Activated CD4-positive, CD25-positive, alpha-beta regulatory T cell treated with anti-CD3 and anti-CD28 coated beads, Interleukin-2, amount 50 U/mL, for 16 hours (primary cell): ENCODE data around the gene VAPA.

Experiments used
- DNase-seq: peaks from one replicate; pipeline ENCODE4 v3.0.0-alpha.2; 2020; ENCODE audit warnings: low read depth, low spot score

VAPA gene

DNA sequence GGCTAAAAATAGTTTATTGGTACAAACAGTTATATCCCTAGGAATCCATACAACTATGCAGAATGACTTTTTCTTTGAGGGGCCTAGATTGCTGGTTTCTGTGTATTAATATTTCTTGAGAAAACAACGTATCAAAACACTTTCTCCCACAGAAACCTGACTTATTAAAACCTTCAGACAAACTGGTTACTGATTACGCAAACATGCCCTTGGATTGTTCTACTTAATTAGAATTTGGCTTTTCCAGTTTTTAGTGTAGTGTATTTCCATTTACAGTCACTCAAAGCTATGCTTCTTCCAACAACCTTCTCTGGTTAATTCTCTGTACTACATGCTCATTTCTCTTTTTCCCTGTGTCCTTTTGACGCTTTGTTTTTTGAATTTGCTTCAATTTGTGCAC is 20.0 kb downstream of the VAPA start:
- no peak for DNase-seq

- DNase-seq = no peak
Measured at GRCh38 chr18:9934274-9934673, 20.5 kb downstream of the VAPA start.

GRCh38 chr18:9941103-9941502 is 27.3 kb downstream of the VAPA start:
- no peak for DNase-seq

GRCh38 chr18:9941660-9942059 is 27.8 kb downstream of the VAPA start:
- no peak for DNase-seq

DNA sequence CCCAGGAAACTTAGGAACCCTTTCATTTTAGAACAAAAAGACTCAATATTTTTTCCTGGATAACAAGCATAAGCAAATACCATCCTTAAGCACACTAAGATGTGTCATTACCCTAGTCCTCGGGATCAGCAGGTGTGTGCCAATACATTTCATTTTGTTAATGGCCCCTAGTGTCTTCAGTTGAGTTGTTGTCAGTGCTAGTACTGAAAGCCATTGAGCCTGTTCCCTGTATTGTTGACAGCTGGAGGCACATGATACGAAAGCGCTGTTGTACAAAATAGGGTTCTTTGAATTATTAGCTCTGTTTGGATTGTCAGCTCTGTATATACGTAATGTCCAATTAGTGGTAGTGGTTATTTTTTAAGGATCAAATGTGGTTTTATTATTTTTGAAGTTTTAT is 29.5 kb downstream of the VAPA start:
- no peak for DNase-seq

- no peak for DNase-seq
Measured at GRCh38 chr18:9944805-9945204, 31.0 kb downstream of the VAPA start.

DNA sequence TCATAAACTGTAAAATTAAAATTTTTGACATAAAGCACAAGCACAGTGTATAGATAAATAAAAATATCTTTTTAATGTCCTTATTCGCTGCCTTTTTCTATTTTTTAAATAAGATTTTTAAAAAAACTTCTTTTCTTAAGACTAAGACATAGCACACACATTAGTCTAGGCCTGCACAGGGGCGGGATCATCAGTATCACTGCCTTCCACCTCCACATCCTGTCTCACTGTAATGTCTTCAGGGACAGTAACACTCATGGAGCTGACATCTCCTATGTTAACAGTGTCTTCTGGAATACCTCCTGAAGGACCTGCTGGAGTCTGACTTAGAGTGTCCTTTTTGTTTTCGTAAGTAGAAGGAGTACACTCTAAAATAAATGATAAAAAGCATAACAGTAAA is 33.0 kb downstream of the VAPA start:
- no peak for DNase-seq

DNA sequence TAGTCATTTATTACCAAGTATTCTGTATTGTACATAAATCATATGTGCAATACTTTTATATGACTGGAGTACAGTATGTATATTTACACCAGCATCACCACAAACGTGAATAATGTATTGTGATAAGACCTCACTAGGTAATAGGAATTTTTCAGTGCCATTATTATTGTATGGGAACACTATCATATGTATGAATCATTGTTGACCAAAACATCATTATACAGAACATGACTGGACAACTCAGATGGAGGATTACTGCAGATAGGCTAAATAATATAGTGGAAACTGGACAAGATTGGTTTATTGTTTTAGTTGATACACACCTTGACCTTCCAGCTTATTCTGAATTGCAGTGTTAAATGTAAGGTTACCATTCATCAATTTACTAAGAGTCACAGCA is 33.4 kb downstream of the VAPA start:
- DNase-seq = no peak

- no peak for DNase-seq
Measured at GRCh38 chr18:9949315-9949714, 35.5 kb downstream of the VAPA start.

DNA sequence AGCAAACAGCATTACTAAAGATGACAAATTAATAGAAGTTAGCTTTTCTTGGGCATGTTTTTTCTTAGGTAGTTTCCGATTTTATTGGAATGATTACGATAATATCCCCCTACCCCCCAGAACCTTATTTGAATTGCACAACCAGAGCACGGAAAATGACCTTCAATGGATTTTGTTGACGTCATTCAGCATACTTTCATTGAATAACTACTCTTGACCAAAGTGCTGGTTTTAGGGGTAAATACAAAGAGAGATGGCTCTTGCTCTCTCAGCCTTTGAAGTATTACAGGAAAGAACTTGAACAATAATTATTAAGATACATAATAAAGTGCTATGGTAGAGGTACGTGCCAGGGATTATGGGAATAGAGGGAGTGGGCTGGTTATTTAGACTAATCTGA is 36.0 kb downstream of the VAPA start:
- no peak for DNase-seq

DNA sequence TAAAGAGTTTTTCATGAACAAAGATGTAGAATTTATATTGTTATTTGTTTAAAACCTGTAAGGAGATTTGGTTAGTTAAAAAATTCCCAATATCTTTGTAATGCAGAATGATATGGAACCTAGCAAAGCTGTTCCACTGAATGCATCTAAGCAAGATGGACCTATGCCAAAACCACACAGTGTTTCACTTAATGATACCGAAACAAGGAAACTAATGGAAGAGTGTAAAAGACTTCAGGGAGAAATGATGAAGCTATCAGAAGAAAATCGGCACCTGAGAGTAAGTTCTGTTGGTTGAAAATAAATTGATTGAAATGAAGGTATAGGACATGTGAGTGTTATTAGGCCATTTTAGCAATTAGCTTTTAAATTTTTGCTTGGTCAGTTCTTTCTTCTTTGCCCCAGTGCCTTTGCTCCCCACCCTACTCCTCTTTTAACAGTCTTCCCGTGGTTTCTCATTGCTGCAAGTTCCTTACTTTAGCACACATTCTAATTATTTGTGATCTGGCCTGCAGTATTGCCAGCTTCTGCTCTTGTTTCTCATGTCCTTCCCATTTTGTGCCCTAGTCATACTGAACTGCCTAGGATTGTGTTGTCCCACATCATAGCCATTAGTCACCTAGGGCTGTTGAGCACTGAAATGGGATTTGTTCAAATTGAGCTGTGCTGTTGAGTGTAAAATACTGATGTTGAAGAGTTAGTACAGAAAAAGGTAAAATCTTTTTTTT is 36.6 kb downstream of the VAPA start:
- DNase-seq = no peak

GRCh38 chr18:9951022-9951859 is 37.4 kb downstream of the VAPA start:
- no peak for DNase-seq

GRCh38 chr18:9952633-9953416 is 39.0 kb downstream of the VAPA start:
- no peak for DNase-seq

DNA sequence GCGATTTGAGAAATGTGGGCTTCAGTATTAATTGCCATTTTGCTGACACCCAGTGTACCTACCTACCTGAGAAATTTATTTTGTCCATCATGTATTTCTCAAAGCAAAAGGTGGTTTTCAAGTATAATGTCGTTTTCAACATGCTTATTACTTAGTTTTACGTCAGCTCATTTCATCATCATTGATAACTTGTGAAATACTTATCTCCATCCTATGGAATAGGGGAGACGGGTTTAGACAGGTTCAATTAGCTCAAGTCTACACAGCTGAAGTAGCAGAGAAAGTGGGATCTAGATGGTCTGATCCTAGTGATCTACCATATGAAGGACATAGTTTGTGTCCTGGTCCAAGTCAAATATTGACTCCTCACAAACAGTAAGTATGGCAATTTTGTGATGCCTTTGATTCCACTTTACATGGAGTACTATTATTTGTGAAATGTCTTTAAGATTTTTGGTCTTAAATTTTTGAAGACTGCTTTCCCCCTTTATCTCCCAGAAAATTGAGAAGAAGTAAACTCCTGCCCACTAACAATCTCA is 45.1 kb downstream of the VAPA start:
- no peak for DNase-seq

- DNase-seq = no peak
Measured at GRCh38 chr18:9959564-9959963, 45.7 kb downstream of the VAPA start.

- no peak for DNase-seq
Measured at GRCh38 chr18:9960258-9960904, 46.6 kb downstream of the VAPA start.

- no peak for DNase-seq
Measured at GRCh38 chr18:9961041-9961440, 47.2 kb downstream of the VAPA start.

GRCh38 chr18:9965711-9966624 is 52.2 kb downstream of the VAPA start:
- no peak for DNase-seq

DNA sequence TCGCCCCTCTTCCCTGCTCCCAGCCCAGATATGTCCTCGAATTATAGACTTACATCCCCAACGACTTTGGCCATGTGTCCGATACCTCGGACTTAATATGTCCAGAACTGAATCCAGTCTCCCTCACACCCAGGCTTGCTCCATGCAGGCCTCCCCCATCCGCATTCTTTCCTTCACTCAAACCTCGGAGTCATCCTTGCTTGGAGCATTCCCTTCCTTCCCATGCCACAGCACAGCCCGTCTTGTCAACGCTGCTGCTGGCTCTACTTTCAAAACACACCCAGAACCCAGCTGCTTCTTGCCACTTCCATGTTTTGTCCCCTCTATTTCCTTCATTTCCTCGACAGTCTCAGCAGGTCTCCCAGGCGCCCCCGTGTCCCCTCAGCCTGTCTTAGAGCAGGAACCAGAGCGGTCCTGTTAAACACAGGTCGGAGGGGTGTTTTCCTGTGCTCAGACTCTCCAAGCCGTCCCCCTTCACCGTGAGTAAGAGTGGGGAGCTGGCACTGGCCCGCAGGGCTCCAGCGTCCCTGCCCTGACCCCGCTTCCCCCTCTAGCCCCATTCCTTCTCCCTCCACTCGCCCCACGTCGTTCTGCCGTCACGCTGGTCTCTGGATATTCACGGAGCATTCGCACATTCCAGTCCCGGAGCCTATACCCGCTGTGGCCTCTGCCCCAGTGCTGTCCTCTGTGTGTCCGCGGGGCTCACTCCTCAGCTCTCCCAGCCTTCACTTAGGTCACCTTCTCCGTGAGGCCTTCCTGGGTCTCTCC is 54.4 kb downstream of the VAPA start:
- DNase-seq = no peak

DNA sequence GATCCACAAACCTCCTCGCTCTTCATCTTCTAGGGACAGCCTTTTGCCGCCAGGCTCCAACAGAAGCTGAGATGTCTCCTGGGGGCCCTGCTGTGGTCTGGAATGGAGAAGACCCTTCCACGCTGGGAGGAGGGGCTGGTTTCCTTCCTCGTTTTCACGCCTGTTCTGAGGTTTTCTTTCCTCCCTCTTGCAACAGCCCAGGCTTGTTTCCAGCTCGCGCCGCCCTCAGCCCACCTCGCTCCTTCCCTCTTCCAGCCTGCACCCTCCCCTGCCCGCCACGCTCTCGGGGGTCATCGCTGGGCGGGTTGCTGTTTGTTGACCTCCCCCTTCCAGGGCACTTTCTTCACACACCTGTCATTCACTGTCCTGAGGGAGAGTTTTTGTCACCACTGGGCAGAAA is 55.4 kb downstream of the VAPA start:
- DNase-seq = no peak
